ENCODE data around the gene SGIP1. TPM values are rescaled to one million over a fixed set of nuclear protein-coding genes. Genes with fewer than 3 reads are reported as not detected.

The SGIP1 gene
- total RNA-seq, 2 donors from 2014 or later = 1.3 to 6.2 TPM

GRCh38 chr1:66540434-66541032 is 6.6 kb downstream of the SGIP1 start:
- H3K27ac ChIP-seq = peak overlapping the region in 1 of 2 donors; percentile 32
- peaks cover 0 to 33% of the 10 kb centered on the region in 2 donors for H3K4me1 ChIP-seq
- no peaks in the 10 kb centered on the region for H3K27me3 ChIP-seq
- no peak for TF ChIP-seq CTCF (IDR thresholded peaks at IDR 0.05)
- H3K4me3 ChIP-seq = no peak overlapping the region
- H3K36me3 ChIP-seq = no peaks in the 10 kb centered on the region
- no peaks in the 10 kb centered on the region for H3K9me3 ChIP-seq
- no peak for DNase-seq (ENCODE audit: low spot score)

GRCh38 chr1:66542314-66542713 is 8.4 kb downstream of the SGIP1 start:
- TF ChIP-seq CTCF (IDR thresholded peaks at IDR 0.05) = no peak
- Histone ChIP-seq H3K9me3 (no peaks in the 10 kb centered on the region), H3K4me3 (no peak overlapping the region), H3K4me1 (peaks cover 0 to 33% of the 10 kb centered on the region in 2 donors), H3K27ac (peak overlapping the region; percentile 72 to 75), H3K36me3 (no peaks in the 10 kb centered on the region), H3K27me3 (no peaks in the 10 kb centered on the region)
- no peak for DNase-seq (ENCODE audit: low spot score)

- no peak for DNase-seq (ENCODE audit: low spot score)
- no peaks in the 10 kb centered on the region for H3K9me3 ChIP-seq
- H3K4me1 ChIP-seq = peaks cover 0 to 33% of the 10 kb centered on the region in 2 donors
- no peak for TF ChIP-seq CTCF (IDR thresholded peaks at IDR 0.05)
- no peaks in the 10 kb centered on the region for H3K27me3 ChIP-seq
- H3K4me3 ChIP-seq = no peak overlapping the region
- no peaks in the 10 kb centered on the region for H3K36me3 ChIP-seq
- H3K27ac ChIP-seq = peak overlapping the region; percentile 72 to 75
These were observed 9.1 kb downstream of the SGIP1 start for GRCh38 chr1:66542811-66543767.

- TF ChIP-seq CTCF (IDR thresholded peaks at IDR 0.05) = no peak
- no peaks in the 10 kb centered on the region for H3K36me3 ChIP-seq
- H3K4me1 ChIP-seq = peaks cover 0 to 19% of the 10 kb centered on the region in 2 donors
- H3K9me3 ChIP-seq = no peaks in the 10 kb centered on the region
- DNase-seq (ENCODE audit: low spot score) = no peak
- H3K27ac ChIP-seq = no peak overlapping the region
- no peaks in the 10 kb centered on the region for H3K27me3 ChIP-seq
- no peak overlapping the region for H3K4me3 ChIP-seq
These were observed 12.3 kb downstream of the SGIP1 start for GRCh38 chr1:66546047-66546810.

GRCh38 chr1:66549017-66549416 is 15.1 kb downstream of the SGIP1 start:
- Histone ChIP-seq H3K9me3 (no peaks in the 10 kb centered on the region), H3K4me1 (peaks cover 0 to 2% of the 10 kb centered on the region in 2 donors), H3K36me3 (no peaks in the 10 kb centered on the region), H3K4me3 (no peak overlapping the region), H3K27ac (no peak overlapping the region), H3K27me3 (no peaks in the 10 kb centered on the region)
- TF ChIP-seq CTCF (IDR thresholded peaks at IDR 0.05) = no peak
- DNase-seq (ENCODE audit: low spot score) = no peak
